HG02840 (cell line): Measurements from ENCODE around the gene BUD13.

Source experiments
- ATAC-seq: cut with Tn5 transposase; IDR thresholded peaks from one replicate; pipeline ENCODE4 v1.9.1; 2021; ENCODE audit warnings: mild to moderate bottlenecking, moderate library complexity, moderate number of reproducible peaks; ENCODE audit not compliant: unreplicated experiment, low FRiP score

BUD13 gene

DNA sequence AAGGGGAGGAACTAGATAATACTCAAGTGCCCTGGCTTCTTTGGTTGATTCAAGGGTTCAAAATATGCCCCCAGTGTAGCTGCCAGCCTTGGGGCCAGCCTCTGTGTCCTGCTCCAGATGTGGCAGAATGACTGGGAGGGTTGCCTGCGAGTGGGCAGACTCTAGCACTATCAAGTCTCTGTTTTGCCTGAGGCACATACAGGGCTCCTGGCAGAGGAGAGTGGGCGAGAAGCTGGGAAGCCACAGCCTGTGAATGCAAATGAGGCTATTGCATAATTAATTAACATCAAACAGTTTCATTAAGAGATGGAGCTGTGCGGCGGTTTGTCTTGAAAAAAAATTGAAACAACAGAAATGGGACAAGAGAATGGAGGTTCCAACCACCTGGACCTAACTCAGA, 50.8 kb downstream of the BUD13 start:
- no peak for ATAC-seq

DNA sequence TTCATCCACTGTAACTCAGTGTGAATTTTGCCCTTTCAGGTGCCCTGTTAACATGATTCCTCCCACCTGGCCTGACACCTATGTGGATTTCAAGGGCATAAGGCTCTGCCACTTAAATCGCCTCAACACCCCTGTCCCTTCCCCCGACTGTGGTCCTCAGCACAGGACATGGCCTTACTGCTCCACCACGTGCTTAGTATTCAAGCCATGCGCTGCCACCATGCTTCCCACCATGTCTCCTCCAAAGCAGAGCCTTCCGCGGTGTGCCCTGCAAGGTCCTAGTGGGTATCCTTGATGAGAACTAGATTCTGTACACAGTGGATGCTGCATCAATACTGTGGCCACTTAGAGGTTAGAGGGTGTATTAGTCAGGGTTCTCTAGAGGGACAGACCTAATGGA, 51.9 kb downstream of the BUD13 start:
- ATAC-seq = no peak

DNA sequence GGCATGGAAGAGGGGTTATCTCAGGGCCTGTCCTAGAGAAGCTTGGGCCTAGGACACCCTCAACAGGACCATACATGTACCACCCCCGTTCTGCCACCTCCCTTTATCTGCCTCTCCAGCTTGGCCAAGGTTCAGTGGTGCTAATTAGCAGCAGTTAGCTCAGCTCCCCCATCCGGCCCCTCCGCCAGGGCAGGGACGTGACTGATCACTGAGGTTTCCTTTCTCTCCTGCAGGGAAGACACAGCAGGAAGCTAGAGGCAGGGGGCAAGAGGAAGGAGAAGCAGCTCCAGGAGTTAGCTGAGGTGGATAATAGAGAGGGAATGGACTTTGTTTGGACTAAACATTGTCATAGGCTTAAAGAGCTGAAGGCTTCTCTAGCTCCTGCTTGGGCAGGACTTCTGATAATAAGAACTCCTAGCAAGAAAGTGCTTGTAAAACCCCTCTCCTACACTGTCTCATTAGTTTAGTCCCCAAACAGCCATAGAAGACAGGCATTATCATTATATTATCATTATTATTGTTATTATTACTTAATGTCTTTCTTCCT, 53.8 kb downstream of the BUD13 start:
- ATAC-seq = no peak

DNA sequence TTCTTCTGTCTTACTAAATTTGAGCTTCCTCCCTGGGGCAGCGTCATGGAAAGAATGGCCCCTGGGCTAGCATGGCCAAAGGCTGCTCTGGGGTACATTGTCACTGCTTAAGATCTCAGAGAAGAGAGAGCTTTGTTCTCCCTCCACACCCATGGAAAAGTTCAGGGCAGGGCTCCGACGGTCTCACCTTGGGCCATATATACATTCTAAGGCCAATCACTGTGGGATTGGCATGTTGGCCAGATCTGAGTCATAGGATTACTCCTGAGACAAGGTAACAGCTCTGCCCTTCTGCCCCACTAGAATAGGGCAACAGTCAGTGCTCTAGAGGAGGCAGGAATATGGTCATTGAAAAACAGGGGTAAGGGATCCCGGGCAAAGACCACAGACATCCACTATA, 56.2 kb downstream of the BUD13 start:
- no peak for ATAC-seq

DNA sequence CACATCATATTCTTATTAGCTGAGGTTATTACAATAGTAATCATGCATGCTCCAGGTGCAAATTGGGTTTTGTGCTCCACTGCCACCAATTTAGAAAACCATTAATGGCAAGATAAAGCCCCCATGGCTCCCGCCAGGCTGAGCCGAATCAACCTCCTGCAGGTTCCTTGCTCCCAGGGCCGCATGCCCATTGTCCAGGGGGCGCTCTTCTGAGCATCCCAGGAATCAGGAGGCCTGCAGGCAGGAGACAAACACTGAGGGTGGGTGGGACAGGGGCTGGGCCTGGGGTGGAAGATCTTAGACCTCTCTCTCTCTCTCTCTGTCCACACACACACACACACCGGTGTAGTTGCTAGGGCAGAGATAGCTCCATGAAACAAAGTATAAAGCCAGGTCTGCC, 57.4 kb downstream of the BUD13 start:
- ATAC-seq = no peak

DNA sequence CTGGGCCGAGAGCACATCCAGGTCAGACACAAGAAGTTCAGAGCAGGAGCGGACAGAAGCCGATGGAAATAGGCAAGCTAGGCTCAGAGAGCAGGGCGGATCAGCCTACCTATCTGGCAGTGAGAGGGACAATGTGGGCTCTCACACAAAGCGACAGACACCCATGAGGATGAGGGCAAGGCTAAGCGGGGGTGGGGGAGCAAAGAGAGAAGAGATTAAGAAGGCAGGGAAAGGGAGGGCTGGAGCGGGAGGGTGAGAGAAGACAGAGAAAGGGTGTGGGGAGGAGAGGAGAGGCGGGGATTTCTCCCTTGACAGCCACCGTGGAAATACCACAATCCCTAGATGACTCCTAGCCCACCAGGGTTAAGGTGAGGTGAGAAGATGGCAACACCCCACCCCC, 57.9 kb downstream of the BUD13 start:
- no peak for ATAC-seq

DNA sequence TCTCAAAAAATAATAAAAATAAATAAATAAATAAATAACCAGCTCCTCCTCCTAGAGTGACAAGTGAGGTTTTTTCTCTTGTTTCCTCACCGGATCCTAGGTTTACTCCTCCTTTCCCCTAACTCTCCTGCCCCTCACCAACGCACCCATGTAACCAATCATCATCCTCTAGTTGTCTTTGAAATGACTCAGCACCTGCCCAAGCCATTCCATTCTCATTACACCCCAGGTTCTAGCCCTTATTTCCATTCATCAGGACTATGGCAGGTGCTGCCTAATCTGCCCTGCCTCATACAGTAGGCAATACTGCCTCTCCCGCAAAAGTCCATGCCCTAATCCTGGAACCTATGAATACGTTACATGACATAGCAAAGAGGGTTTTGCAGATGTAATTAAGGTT, 60.4 kb downstream of the BUD13 start:
- no peak for ATAC-seq

DNA sequence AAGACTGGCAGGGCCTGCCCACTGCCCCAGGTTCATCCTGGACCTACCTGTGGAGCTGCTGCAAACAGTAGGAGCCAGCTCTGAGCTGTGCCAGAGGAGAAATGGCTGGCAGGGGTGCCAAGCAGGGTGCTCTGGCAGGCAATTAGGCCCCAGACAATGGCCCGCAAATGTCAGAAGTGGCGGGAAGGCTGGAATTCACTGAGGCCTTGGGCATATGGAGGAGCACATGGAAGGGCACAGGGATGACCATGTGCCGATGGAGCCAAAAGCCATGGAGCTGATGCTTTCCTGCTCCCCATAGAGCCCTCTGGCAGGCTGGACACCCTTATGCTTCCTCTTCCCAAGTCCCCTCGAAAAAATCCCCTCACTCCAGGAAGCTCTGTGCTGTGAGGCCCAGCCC, 62.0 kb downstream of the BUD13 start:
- no peak for ATAC-seq

DNA sequence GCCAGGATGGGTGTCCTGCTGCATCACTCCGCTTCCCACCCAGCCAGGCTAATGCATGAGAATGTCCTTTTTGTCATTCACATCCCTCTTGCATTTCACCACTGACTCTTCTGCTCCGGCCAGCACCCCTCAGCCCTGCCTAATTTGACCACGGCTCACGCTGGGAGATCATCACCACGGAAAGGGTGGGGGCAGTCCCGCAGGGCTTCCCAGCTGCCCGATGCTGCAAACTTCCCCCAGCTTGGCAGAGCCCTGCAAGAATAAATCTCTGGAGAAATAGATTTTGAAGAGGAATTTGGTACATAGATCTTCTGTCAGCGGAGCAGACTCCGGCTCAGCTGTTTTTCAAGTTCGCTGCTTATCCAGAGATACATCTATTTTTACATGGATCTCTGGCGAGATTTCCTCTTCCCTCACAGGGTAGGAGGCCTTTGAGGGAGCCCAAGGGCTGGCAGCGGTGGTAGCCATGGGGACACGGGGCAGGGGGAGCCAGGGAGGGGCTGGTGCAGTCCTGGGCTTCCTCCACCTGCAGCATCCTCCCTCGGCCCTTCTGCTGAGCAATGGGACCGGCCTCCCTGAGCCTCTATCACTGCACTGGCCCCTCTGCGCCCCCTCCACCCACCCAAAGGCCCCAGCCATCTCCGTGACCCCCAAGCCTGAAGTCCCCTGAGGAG, 62.6 kb downstream of the BUD13 start:
- ATAC-seq = no peak

DNA sequence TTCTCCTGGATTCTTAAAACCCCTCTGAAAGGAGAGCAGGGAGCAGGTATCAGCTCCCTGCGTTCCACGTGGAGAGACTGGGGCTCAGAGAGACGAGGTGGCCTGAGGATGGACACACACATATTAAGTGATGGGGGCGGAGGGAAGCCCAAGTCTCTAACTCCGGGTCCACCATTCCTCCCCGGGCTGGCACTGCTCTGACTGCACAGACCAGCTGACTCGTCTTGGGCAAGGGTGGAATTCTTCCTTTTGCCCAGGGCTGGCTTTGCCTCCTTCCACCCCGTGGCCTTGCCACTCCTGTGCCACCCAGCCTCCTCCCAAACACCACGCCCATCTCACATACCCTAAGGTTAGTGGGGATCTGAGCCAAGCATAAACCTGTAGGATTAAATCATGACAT, 65.0 kb downstream of the BUD13 start:
- no peak for ATAC-seq

DNA sequence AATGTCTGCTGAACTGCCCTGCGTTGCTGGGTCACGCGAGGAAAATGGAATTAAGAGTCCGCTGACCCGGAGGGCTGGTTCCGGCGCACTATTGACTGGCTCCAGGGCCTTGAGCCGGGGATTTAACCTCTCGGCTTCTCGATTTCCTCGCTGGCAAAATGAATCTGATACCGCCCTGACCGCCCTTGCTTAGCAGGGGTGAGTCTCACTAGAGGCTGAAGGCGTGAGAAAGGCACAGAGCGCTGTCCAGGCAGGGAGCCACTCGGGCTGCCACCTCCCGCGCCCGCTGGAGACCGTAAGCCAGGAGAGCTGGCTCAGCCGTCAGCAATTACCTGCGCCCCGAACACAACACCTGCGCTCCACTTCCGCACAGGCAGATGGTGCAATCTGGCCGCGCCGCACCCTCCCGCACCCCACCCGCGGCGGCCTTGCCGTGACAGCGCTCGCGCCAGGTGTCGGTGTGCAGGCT, 65.6 kb downstream of the BUD13 start:
- no peak for ATAC-seq

DNA sequence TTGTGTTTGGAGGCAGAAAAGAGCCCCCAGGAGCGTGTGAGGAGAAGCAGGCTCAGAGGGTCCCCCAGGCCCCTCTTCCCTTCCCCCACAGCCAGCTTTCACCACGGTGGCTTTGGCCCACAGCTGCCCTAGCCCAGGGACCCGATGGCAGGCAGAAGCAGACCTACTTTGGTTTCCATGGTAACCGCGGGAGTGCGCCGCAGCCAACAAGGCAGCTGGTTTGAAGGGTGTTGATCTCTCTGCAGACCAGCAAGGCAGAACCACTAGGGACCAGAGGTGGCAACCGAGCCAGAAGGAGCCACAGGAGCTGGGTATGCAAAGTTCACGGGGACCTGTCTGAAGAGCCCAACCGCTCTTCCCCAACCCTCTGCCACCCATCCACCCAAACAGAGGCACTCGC, 69.4 kb downstream of the BUD13 start:
- no peak for ATAC-seq

DNA sequence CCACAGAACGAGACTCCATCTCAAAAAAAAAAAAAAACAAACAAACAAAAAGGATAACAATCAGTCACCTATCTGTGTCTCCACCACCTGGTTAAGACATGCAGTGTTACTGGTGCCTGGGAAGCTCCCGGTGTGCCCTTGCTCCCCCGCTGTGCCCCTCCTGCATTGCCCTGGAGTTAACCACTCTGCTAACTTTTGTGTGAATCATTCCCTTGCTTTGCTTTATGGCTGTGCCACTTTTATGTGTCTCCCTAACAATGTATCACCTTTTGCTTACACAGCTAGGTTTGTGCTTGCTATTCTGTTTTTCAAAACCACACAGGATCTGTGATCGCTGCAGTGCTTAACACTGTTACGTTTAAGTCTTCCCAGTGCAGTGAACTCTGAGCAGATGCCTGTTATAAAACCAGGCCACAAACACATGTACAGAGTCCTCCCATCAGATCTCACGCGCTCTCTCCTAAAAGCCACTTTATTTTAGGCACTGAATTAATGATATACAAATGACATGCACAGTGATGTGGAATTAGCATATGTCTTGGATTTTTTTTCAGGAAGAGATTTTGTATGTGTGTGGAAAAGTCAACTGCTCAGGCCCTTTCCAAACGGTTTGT, 69.9 kb downstream of the BUD13 start:
- ATAC-seq = no peak

DNA sequence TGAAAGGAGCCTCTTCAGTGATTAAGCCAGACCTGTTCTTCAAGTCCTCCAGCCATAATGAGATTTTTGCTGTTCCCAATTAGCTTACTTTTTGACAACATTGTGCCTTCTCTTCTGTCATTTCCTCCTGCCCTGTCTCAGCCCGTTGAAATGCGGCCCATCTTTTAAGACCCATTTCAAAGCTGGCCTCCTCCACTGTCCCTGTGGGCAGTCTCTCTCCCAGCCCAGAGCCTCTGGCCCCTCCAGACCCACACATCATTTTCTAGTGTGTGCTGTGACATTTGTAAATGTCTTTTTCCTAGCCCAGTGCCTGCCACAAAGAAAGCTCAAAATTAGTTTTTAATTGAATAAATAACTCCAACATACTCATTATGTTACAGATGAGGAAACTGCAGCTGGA, 70.9 kb downstream of the BUD13 start:
- no peak for ATAC-seq

DNA sequence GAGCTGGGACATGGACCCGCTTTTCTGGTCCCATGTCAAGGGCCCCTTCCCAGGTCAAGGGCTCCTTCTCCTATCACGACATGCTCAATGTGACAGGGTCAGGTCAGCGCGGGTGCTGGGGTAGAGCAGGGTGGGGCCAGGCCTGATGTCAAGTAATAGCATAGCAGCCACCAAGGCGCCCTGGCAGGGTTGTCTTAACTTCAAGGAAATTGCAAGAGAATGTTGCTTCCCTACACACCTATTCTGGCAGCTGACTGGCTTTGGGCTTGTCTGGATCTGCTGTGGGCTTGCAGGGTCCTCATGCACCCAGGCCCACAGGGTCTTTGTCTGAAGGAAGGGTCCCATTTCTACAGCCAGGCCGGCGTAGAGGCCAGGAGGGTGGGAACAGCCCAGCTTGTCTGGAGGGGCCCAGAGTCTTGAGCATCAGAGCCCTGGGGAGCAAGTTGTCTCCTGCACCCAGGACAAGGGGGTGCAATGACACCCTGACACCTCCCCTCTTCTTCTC, 71.4 kb downstream of the BUD13 start:
- no peak for ATAC-seq

DNA sequence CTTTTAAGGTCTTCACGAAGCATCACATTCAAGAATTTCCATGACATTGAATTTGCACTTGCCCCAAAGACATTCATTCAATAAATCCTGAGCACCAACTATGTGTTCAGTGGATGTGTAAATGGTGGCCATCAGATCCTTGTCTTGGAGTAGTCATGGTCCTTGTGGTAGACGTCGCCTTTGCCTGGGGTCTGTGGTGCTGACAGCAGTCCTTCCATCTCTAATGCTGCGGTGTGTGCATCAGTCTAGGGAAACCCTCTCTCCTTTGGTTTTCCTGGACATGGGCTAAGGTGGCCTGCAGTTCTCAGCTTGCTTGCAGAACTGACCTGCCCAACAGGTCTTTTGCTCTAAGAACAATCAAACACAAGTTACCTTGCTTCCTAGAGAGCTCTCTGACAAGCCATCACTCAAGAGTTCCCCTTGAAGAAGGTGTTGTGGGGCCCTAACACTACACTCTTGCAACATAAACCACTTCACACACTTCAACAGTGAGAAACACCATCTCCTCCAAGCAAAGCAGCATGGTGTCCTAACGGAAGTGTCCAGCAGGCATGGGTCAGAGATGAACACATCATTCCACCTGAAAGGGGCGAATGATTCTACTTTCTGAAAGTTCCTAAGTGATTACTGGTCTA, 72.1 kb downstream of the BUD13 start:
- ATAC-seq = no peak
